Measurements from ENCODE around the gene INSYN2B.

DNA sequence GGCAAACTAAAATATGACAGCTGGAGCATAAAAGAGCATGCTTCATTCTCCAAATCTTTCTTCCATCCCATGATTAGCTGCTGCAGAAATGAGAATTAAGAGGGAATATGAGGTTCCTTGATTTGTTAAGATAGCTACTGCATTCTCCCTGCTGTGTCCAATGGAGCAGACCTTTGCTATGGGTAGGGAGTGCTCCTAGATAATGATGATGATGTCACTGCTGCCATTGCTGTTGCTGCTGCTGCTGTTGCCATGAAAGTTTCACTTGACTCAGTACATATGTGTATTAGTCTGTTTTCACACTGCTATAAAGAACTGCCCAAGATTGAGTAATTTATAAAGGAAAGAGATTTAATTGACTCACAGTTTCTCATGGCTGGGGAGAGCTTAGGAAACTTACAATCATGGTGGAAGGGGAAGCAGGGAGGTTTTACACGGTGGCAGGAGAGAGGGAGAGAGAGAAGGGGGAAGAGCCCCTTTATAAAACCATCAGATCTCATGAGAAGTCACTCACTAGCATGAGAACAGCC, 128.9 kb downstream of the INSYN2B start:
- no peak for TF ChIP-seq GATA3 (IDR thresholded peaks at IDR 0.05; ENCODE audit: low read depth, low read length)
- TF ChIP-seq GATA2 (IDR thresholded peaks at IDR 0.05; ENCODE audit: low read depth, low read length), result no peak

Data from SH-SY5Y (cell line).